NCI-H82 treated with DMSO at 0.1 percent for 48 hours (cell line): Measurements from ENCODE around the gene SLC4A8.
"Not testable (repeated sequence)": the region's sequence is repeated elsewhere in the genome, so short reads cannot be mapped to it uniquely, and the experiment has no call there.

Experiments used
- DNase-seq: peaks from one replicate; lab custom pipeline; 2025; ENCODE audit not compliant: unreplicated experiment; lab: John Stamatoyannopoulos, UW

SLC4A8 gene

DNA sequence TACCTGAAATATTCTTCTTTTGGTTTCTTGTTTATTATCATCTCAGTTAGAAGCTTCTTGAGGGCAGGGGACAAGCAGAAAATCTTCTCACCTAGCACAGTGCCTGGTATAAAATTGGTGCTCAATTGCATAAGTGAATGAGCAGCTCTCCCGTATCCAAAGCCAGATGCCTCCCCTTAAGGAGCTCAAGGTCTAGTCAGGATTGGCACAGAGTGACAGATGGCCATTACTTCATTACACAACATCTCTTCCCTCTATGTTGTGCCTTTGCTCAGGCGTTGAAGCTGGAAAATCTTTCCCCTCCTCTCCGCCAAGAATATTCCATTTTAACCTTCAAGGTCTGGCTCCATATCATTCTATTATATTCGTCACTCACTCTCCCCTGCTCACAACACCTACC is 3.6 kb downstream of the SLC4A8 start:
- DNase-seq, result peak; percentile 96

DNA sequence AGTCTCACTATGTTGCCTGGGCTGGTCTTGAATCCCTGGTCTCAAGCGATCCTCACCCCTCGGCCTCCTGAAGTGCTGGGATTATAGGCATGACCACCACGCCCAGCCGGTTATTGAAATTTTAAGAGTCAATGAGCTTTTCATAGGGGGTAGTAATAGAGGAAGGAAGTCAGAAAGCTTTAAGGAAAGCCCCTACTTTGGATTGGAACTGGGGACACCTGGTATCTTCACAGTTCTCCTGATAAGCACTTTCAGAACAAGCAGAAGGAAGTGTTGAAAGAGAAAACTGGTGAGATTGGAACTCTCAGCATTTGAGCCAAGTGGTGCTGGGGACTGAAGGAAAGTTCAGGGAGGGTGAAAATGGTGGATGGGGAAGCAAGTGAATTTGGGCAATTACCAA is 5.1 kb downstream of the SLC4A8 start:
- no peak for DNase-seq

DNA sequence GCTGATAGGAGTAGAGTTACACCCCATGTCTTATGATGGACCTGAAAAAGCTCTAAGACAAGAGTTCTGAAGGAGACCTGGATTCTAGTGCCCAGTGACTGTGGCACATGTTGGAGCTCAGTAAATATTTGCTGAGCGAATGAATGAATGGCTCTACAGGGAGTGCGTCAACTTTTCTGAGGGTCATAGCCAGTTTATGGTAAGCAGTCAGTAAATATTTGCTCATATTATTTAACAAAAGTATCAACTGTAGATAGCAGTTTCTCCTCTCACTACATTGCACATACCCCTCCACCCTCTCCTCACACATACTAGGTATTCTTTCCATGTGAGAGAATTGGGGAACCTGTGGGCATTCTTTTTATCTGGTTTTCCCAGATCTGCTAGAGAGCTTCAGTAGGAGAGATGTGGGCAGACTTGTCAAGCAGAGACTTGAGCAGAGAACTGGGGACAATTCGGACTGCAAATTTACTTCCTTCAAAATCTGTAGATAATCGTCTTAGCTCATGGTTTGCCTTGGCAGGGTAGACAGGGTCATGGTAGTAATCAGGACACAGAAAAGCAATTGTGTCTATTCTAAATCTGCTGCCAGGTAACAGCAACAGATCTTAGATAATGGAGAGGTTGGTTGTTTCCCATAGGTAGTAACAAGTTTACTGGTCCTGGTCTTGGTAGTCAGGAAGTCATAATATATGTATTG is 5.7 kb downstream of the SLC4A8 start:
- DNase-seq, result peak; percentile 32

DNA sequence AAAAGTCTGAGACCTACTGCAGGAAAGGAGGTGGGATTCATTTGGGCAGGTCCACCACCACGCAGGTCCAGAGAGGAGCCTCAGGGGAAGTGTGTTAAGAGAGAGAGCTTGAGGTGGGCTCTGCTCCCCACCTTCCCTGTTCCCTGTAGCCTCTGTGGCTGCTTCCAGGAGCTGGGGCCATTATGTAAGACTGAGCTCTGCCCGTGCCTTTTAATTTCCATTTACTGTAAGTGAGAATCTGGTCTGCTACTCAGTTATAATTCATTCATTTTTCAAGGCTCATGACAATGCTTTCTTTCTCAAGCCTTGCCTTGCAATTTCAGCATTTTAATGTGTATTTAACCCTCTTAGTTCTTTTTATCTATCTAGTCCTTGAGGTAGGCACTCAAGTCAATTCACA is 8.3 kb downstream of the SLC4A8 start:
- no peak for DNase-seq

DNA sequence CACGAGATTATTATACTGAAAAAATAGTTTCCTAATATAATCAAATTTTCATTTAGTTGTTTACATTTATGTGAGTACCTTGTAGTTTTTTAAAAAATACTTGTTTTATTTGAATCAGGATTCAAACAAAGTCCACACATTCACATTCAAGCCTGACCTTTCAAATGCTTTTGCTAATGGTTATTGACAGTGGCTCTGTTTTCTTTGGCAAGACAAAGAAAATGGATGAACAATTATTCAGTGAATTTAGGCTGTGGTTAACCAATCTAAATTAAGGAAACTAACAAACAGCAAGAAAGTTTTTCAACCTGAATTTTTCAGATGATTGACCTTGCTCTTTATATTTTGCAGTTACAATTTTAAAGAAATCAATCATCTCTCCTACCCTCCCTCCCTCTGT is 9.7 kb downstream of the SLC4A8 start:
- DNase-seq, result no peak

DNA sequence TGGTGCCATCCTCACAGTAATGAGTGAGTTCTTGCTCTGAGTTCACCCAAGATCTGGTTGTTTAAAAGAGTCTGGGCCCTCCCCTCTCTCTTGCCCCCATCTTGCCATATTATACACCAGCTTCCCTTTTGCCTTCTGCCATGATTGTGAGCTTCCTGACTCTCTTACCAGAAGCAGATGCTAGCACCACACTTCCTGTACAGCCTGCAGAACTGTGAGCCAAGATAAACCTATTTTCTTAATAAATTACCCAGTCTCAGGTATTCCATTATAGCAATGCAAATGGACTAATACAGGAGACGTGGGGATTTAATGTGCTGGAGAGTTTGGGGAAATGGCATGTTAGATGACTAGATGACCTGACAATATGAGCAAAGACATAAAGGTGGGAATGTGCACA is 12.8 kb downstream of the SLC4A8 start:
- DNase-seq, result no peak

DNA sequence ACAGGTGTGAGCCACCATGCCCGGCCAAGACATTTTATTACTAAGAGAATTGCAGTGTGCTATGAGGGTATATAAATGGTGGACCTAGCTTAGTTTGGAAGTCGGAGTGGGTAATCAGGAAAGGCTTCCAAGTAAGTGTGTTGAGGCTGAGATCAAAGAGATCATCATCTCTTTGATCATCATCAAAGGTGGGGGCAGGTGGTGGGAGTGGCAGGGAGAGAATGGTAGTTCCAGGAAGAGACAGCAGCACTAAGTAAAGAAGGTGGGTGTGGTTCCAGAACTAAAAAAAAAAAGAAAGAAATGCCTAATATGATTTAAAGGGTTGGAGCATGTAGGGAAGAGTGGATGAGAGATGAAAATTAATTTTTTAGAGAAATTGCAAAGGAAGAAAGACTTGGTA is 14.7 kb downstream of the SLC4A8 start:
- no peak for DNase-seq

DNA sequence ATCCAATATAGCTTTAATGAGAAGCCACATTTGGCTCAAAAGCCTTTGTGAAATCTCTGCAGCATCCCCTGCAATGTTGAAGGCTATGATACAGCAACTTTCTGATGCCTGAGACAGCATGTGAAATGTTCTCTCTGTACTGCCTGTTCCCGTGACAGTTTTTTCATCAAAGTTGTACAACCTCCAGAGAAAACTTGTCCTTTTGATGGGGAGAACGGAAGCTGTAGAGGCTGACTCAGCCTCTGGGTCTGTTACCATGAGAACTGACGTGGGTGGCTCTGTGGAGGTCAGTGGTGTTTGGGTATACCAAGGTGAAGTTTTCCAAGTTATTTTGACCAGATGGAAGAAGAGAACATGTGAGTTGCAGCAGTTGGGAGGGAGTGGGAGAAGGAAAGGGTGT is 17.0 kb downstream of the SLC4A8 start:
- no peak for DNase-seq

DNA sequence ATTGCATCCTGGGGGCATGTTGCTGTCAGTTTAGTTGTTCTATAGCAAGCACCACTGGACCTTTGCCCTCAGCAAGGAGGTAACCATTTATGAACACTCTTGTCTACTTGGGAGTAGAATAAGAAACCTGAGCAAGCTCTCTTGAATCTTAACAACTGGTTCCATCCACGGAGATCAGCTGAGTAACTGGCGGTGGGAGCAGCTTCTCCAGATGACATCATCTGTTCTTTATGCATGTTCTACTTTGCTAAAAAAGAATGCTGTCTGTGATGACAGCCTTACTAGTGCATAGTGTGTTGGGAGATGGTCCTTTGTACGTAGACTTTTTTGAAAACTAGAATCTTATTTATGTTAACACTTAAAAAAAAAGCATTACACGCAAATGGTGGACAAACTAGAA is 17.7 kb downstream of the SLC4A8 start:
- no peak for DNase-seq

DNA sequence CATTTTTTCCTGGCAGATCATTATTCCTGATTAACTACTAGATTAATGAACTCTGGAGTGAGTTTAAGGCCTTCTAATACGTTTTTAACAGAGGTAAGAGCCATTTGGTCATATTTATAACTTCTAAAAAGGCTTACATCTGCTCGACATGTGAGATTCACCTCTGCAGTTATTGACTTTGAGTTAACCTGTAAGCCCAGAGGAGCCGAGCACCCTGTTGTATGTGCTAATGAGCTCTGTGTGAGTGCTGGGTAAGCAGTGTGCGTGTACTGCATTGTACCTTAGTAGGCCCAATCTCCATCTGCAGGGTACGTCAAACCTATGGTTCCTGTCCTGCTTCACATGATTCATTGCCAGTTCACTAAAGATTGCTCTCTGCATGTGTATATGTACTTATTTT is 18.9 kb downstream of the SLC4A8 start:
- DNase-seq, result no peak

DNA sequence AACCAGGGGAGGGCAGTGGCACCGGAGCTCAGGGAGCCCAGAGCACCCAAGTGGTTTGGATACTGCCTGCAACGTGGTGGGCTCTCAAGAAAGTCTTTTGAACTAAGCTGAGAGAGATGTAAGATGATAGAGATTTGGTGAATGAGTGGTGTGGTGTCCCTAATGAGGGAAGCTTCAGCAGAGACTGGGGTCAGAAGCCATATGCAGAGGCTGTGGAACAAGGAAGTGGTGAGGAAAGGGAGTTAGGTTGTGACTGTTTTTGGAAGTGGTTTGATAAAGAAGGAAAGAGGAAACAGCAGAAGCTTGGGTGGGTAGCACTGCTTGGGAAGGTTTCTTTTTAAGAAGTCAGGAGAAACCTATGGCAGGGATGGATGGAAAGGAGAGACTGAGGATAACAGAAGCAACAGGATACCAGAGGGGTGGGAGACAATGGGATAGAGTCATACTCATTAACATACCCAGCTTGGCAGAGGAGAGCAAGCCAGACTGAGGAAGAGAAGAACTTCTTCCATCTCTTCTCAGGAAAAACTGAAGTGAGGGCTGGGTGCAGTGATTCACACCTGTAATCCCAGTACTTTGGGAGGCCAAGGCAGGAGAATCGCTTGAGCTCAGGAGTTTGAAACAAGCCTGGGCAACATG is 24.1 kb downstream of the SLC4A8 start:
- DNase-seq, result no peak

DNA sequence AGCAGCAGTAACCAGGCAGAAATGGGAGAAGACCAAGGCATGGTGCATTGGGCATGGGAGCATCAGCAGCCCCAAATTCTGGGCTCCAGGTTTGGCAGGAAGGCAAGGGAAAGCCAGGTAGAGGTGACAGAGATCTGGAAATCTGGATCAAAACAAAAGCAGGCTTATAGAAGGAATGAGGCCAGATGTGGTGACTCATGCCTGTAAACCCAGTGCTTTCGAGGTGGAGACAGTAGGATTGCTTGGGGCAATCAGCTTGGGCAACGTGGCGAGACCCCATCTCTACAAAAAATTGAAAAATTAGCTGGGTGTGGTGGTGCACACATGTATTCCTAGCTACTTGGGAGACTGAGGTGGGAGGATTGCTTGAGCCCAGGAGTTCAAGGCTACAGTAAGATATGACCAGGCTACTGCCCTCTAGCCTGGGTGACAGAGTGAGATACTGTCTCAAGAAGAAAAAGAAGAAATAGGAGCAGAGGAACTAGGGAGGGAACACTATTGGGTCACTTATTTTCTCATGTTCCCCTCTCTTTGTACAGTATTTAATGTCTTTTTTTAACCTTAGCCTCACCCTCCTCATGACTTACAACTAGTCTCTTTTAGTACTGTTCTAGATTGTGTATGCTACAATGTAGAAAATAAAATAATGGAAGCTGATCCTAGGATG is 25.1 kb downstream of the SLC4A8 start:
- DNase-seq, result no peak

DNA sequence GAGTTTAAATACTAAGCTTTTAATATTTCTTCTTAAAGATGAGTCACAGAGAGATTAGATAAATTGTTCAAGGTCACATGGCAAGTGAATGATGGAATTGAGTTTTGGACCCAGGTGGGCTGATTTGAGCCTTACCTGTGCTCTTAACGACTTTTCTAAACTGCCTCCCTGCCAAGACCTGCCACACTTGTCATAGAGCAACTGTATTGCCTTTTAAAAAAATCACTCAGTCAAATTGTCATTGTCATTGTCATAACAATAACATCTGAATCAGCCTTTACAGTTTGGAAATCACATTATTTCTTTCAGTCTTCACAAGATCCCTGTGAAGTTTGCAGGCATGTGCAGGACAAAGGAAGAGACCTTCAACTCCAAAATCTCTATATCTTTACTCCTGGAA is 25.7 kb downstream of the SLC4A8 start:
- DNase-seq, result no peak

DNA sequence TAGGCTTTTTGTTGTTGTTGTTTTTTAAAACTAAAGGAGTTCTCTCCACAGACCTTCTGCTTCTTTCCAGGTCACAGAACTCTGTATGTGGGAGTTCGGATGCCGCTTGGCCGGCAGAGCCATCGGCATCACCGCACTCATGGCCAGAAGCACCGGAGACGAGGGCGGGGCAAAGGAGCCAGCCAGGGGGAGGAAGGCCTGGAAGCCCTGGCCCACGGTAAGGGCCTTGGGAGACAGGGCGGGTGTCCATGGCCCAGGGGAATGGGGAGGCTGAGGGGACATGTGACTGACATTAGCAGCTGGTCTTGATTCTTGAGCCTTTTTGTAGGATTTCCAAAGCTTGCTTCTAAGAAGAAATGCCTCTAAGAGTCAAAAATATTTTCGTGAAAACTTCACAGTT is 26.2 kb downstream of the SLC4A8 start:
- no peak for DNase-seq

DNA sequence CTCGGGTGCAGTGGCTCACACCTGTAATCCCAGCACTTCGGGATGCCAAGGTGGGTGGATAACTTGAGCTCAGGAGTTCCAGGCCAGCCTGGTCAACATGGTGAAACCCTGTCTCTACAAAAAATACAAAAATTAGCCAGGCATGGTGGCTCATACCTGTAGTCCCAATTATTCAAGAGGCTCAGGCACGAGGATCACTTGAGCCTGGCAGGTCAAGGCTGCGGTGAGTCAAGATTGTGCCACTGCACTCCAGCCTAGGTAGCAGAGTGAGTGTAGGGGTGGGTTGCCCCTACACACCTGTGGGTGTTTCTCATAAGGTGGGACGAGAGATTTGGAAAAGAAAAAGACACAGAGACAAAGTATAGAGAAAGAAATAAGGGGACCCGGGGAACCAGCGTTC is 29.4 kb downstream of the SLC4A8 start:
- not testable (repeated sequence) for DNase-seq

DNA sequence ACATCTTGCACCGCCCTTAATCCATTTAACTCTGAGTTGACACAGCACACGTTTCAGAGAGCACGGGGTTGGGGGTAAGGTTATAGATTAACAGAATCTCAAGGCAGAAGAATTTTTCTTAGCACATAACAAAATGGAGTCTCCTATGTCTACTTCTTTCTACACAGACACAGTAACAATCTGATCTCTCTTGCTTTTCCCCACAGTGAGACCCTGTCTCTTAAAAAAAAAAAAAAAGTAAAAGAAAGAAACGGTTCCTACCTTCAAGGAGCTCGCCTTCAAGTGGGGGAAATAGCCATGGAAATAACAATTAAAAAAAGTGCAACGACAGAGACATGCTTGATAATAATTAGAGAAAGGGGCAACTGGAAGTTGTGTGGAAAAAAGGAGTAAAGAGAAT is 30.4 kb downstream of the SLC4A8 start:
- not testable (repeated sequence) for DNase-seq

DNA sequence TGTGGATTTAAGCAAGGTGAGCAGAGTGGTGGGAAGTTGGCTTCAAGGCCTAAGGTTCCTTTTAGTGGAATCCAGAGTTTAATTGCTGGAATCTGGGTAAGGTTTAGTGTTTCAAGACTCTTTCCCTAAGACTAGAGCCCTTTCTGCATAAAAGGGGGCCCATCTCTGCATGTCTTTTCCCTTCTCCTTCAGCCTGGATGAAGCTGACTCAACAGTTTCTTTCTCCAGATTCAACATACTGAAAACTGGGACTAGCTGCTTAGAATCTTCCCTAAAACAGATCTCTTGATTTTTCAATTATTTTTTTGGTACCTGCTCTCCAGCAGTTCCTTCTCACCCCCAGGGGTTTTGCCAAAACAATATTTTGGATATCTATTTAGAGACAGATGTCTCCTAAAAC is 34.0 kb downstream of the SLC4A8 start:
- DNase-seq, result no peak

DNA sequence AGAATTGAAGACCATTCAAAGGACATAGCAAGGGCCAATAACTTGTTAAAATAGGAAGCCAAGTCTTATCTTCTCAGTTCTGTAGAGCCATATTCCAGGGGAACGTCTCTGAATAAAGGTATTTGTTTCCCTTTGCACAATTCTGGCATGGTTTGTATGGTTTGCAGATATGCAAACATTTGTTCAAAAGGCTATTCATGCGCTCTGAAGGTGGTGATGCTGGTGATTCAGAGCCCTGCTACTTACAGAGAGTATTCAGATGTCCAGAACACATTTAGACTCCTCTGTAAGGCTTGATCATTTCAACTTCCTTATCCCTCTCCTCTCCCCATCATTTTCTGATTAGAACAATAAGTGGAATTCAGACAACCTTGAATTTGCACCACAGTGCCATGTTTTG is 35.9 kb downstream of the SLC4A8 start:
- DNase-seq, result no peak

DNA sequence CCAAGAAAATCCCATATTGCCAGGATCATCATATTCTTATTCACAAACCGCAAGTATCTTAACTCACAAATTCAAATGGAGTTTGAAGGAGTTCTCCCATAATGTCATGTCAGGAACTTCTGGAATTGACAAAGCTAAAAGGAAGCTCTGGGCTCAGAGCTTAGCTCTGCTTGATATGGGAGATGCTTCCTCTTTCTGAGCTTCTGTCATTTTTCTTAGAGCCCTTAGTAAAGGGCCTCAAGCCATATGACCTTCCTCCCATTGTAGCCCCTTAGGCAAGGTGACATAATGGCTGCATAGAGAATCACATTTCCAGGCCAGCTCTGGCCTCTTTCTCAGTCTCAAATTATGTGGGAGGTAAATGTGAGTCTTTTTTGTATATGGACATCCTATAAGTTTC is 40.9 kb downstream of the SLC4A8 start:
- no peak for DNase-seq

DNA sequence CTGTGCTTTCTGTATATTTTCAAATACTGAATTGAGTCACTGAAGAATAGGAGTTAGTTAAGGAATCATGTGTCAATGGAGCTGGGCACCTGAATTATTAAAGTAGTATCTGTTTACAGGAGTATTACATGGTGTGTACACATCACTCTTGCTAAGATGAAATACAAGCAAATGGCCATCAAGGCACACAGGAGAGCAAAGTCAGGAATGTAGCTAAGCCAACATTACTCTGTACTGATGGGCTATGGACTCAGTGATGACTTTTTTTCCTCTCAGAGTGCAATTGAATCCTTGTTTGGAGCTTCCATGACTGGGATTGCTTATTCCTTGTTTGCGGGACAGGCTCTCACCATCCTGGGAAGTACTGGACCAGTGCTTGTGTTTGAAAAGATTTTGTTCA is 45.5 kb downstream of the SLC4A8 start:
- DNase-seq, result no peak

DNA sequence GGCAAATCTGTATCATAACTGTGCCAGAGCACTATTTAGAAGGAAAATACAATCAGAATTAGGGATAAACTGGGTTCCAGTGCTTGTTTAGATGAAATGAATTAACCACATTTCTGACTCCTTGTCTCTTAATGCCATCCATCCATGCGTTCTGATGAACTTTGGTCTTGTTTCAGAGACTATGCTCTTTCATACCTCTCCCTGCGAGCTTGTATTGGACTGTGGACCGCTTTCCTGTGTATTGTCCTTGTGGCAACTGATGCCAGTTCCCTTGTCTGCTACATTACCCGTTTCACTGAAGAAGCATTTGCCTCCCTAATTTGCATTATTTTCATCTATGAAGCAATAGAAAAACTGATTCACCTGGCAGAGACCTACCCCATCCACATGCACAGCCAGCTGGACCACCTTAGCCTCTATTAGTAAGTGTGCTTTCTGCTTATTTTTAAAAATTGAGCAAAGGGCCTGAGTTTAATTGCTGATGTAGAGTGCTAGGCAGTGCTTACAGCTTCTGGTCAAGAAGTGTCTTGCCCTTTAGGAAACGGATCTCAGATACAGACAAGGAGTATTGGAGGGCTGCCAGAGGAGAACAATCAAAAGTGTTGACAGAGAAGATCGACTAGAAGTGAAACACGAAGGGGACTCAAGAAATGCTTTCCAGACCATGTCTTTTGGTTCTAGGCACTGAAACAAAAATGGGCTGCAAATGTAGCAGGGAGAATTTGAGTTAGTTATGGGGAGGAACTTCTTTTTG is 46.7 kb downstream of the SLC4A8 start:
- no peak for DNase-seq

DNA sequence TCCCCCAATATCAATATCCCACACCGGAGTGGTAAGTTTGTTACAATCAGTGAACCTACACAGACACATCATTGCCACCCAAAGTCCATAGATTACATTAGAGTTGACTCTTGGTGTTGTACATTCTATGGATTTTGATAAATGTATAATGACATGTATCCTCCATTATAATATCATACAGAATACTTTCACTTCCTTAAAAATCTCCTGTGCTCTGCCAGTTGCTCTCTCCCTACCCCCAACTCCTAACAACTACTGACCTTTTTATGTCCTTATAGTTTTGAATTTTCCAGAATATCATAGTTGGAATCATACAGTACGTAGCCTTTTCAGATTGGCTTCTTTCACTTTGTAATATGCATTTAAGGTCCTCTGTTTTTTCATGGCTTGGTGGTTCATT is 48.4 kb downstream of the SLC4A8 start:
- DNase-seq, result no peak
